ENCODE data around the gene ARHGAP18.

ARHGAP18 gene

DNA sequence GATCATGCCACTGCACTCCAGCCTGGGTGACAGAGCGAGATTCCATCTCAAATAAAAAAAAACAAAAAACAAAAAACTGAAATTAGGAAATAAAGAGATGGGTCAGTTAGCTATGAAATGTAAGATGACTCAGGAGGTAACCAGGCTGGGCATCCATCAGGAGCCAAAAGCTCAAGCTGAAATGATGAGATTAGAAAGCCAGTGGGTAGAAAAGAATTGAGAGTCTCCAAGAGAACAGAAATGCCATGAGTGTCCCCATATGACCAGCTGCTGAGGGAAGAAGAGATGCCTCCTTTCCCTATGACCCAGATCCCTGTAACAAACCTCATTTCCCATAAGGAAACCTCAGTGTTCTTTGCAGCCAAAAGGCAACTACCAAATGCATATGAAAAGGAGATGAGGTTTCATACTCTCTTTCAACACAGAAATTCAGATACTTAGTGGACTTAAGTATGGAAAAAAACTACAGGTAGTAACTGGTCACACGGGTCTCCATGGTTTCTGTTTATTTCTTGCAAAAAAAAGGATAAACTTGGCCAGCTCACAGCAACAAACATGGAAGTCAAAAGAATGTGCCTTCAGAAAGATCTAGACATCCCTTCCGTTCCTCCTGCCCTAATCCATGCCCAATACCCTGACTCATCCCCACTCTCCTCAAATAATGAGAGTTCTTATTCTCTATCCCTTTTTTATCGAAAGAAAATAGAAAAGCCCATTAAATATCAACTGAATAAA lies 8.1 kb downstream of the ARHGAP18 start:
- H3K36me3 ChIP-seq (ENCODE audit: control insufficient read depth in 1 of 2, insufficient read depth in 2 of 2, low read length in 2 of 2): no peaks in the 10 kb centered on the region
- no peaks in the 10 kb centered on the region for H3K27me3 ChIP-seq (ENCODE audit: low read depth, low read length)
- no peak overlapping the region for H3K4me3 ChIP-seq (ENCODE audit: low read depth in 1 of 2, low read length in 2 of 2)
- no peak overlapping the region for H3K27ac ChIP-seq (ENCODE audit: low read length)
- H3K4me1 ChIP-seq (ENCODE audit: control insufficient read depth in 1 of 2, insufficient read depth in 2 of 2, low read length in 2 of 2): no peaks in the 10 kb centered on the region
- H3K9me3 ChIP-seq (ENCODE audit: control insufficient read depth in 1 of 2, low read length in 2 of 2): no peaks in the 10 kb centered on the region

DNA sequence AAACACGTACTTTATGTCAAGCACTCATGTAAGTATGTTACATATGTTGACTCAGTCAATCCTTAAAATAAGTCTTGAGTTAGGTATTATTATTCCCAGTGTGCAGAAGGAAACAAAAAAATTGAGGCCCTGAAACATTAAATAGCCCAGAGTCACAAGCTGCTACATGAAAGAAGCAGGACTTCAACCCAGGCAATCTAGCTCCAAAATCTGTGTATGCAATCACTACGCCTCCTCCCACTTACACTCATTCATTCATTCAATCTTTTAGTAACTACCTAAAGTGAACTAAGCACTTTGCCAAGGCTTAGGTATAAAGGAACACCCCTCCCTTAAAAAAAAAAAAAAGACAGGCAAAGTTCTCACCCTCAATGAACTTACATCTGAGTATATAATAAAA lies 9.3 kb downstream of the ARHGAP18 start:
- H3K27ac ChIP-seq (ENCODE audit: low read length): no peak overlapping the region
- no peaks in the 10 kb centered on the region for H3K4me1 ChIP-seq (ENCODE audit: control insufficient read depth in 1 of 2, insufficient read depth in 2 of 2, low read length in 2 of 2)
- H3K4me3 ChIP-seq (ENCODE audit: low read depth in 1 of 2, low read length in 2 of 2): no peak overlapping the region
- no peaks in the 10 kb centered on the region for H3K27me3 ChIP-seq (ENCODE audit: low read depth, low read length)
- no peaks in the 10 kb centered on the region for H3K36me3 ChIP-seq (ENCODE audit: control insufficient read depth in 1 of 2, insufficient read depth in 2 of 2, low read length in 2 of 2)
- no peaks in the 10 kb centered on the region for H3K9me3 ChIP-seq (ENCODE audit: control insufficient read depth in 1 of 2, low read length in 2 of 2)

DNA sequence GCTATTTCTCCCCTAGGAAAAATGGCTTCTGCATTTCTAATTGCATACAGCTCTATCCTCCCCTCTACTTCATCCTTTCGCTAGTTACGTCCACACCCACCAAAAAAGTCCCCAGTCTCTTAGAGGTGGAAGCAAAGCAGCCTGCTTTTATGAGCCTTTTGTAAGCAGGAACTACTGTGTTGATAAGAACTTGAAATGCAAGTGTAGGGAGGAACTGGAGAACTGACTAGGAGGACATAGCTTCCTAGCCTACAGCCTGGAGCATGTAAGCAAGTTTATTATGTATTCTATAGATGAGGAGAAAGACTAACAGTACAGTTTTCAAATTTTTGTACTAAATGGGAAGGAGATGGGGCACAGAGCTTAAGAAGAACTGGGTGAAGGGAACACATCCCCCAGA lies 10.3 kb downstream of the ARHGAP18 start:
- H3K4me3 ChIP-seq (ENCODE audit: low read depth in 1 of 2, low read length in 2 of 2): no peak overlapping the region
- no peak overlapping the region for H3K27ac ChIP-seq (ENCODE audit: low read length)
- no peaks in the 10 kb centered on the region for H3K36me3 ChIP-seq (ENCODE audit: control insufficient read depth in 1 of 2, insufficient read depth in 2 of 2, low read length in 2 of 2)
- H3K9me3 ChIP-seq (ENCODE audit: control insufficient read depth in 1 of 2, low read length in 2 of 2): no peaks in the 10 kb centered on the region
- no peaks in the 10 kb centered on the region for H3K4me1 ChIP-seq (ENCODE audit: control insufficient read depth in 1 of 2, insufficient read depth in 2 of 2, low read length in 2 of 2)
- H3K27me3 ChIP-seq (ENCODE audit: low read depth, low read length): no peaks in the 10 kb centered on the region

DNA sequence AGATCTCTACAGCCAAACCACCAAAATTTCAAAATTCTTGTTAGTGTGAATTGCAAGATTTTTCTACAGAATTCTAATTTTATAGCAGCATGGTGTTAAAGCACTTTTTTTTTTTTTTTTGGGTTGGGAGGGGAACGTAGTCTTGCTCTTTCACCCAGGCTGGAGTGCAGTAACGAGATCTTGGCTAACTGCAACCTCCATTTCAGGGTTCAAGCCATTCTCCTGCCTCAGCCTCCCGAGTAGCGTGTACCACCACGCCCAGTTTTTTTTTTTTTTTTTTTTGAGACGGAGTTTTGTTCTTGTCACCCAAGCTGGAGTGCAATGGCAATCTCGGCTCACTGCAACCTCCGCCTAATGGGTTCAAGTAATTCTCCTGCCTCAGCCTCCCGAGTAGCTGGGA lies 11.5 kb downstream of the ARHGAP18 start:
- no peaks in the 10 kb centered on the region for H3K9me3 ChIP-seq (ENCODE audit: control insufficient read depth in 1 of 2, low read length in 2 of 2)
- H3K27ac ChIP-seq (ENCODE audit: low read length): no peak overlapping the region
- H3K4me1 ChIP-seq (ENCODE audit: control insufficient read depth in 1 of 2, insufficient read depth in 2 of 2, low read length in 2 of 2): no peaks in the 10 kb centered on the region

DNA sequence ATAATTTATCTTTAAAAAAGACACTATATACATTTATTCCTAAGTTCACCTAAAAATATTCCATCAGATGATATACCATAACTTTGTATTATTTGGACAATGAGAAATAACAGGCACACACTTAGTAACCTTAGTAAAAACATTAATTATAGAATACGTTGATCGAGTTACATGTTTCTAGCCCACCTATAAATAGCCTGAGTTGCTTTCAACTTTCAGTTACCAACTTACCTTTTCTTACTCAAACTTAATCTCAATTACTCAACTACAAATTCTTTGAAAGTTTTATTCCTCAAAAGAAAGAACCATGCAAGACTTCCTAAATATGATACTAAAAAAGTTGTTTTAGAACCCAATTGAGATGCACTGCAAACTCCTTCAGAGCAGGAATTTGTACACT lies 12.2 kb downstream of the ARHGAP18 start:
- H3K4me1 ChIP-seq (ENCODE audit: control insufficient read depth in 1 of 2, insufficient read depth in 2 of 2, low read length in 2 of 2): no peaks in the 10 kb centered on the region
- H3K36me3 ChIP-seq (ENCODE audit: control insufficient read depth in 1 of 2, insufficient read depth in 2 of 2, low read length in 2 of 2): no peaks in the 10 kb centered on the region
- no peaks in the 10 kb centered on the region for H3K9me3 ChIP-seq (ENCODE audit: control insufficient read depth in 1 of 2, low read length in 2 of 2)
- no peak overlapping the region for H3K27ac ChIP-seq (ENCODE audit: low read length)
- no peak overlapping the region for H3K4me3 ChIP-seq (ENCODE audit: low read depth in 1 of 2, low read length in 2 of 2)
- no peaks in the 10 kb centered on the region for H3K27me3 ChIP-seq (ENCODE audit: low read depth, low read length)

More for the DNA sequence above, 11.5 kb downstream of the ARHGAP18 start:
- Histone ChIP-seq H3K36me3 (ENCODE audit: control insufficient read depth in 1 of 2, insufficient read depth in 2 of 2, low read length in 2 of 2) (no peaks in the 10 kb centered on the region), H3K4me3 (ENCODE audit: low read depth in 1 of 2, low read length in 2 of 2) (no peak overlapping the region), H3K27me3 (ENCODE audit: low read depth, low read length) (no peaks in the 10 kb centered on the region)

DNA sequence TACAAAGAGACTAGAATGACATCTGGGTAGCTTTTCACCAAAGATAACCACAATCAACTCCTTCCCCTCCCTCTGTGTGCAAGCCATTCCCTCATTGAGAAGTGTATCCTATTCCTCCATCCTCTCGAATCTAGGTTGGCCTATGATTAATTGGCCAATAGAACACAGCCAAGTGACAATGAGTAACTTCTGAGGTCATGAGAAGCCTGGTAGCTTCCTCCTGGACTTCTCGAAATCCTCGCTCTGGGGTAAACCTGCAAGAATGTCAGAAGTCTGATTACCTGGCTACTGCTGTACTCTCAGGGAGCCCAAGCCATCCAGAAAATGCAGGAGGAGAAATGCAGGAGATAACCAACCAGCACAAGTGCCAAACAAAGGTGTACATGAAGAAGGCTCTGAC lies 13.1 kb downstream of the ARHGAP18 start:
- H3K27ac ChIP-seq (ENCODE audit: low read length): no peak overlapping the region
- no peaks in the 10 kb centered on the region for H3K27me3 ChIP-seq (ENCODE audit: low read depth, low read length)
- no peaks in the 10 kb centered on the region for H3K4me1 ChIP-seq (ENCODE audit: control insufficient read depth in 1 of 2, insufficient read depth in 2 of 2, low read length in 2 of 2)
- H3K4me3 ChIP-seq (ENCODE audit: low read depth in 1 of 2, low read length in 2 of 2): no peak overlapping the region
- no peaks in the 10 kb centered on the region for H3K36me3 ChIP-seq (ENCODE audit: control insufficient read depth in 1 of 2, insufficient read depth in 2 of 2, low read length in 2 of 2)
- no peaks in the 10 kb centered on the region for H3K9me3 ChIP-seq (ENCODE audit: control insufficient read depth in 1 of 2, low read length in 2 of 2)

DNA sequence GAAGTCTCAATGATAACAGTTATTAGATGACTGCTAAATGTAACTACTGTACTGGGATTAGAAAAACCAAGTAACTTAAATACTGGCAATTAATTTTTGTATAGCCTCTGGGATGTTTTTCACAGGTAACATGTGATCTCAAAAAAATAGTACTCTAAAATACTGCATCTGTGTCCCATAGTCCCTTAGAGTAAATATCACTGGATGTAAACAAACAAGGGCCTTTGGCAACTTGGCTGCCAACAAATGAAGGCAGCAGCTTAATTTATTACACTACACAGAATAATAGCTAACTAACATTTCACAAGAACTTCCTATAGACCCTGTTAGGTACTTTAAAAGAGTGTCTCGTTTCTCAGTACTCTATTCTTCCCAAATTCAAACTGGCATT lies 14.0 kb downstream of the ARHGAP18 start:
- Histone ChIP-seq H3K4me1 (ENCODE audit: control insufficient read depth in 1 of 2, insufficient read depth in 2 of 2, low read length in 2 of 2) (no peaks in the 10 kb centered on the region), H3K27me3 (ENCODE audit: low read depth, low read length) (no peaks in the 10 kb centered on the region), H3K9me3 (ENCODE audit: control insufficient read depth in 1 of 2, low read length in 2 of 2) (no peaks in the 10 kb centered on the region), H3K4me3 (ENCODE audit: low read depth in 1 of 2, low read length in 2 of 2) (no peak overlapping the region), H3K27ac (ENCODE audit: low read length) (no peak overlapping the region), H3K36me3 (ENCODE audit: control insufficient read depth in 1 of 2, insufficient read depth in 2 of 2, low read length in 2 of 2) (no peaks in the 10 kb centered on the region)

DNA sequence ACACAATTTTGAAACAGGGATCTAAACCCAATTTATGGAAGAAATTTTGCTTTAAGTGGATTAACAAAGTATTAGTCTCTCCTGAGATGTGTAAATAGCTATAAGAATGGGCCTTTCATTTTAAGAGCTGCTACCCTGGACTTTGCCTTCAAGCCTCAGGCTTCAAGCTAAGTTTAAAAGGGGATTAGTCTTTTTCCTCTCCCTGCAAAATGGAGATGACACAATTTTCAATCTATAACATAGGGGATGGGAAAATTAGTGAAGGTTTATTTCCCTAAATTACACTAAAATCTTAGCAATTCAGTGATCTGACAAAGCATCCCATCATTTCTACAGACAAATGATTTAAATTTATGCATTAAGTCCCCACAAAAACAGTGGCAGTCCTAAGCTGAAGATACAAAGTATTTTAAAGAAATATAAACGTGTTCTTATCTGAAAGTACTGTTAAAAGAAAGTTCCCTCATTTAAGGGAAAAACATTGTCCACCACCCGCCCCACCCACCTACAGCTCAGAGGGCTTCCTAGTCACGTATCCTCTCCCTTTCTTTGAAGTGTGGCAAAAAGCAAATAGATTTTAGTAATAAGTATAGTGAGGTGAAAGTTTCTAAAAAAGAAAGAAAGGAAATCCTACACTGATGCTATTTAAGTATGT lies 14.5 kb downstream of the ARHGAP18 start:
- Histone ChIP-seq H3K36me3 (ENCODE audit: control insufficient read depth in 1 of 2, insufficient read depth in 2 of 2, low read length in 2 of 2) (no peaks in the 10 kb centered on the region), H3K4me3 (ENCODE audit: low read depth in 1 of 2, low read length in 2 of 2) (no peak overlapping the region), H3K9me3 (ENCODE audit: control insufficient read depth in 1 of 2, low read length in 2 of 2) (no peaks in the 10 kb centered on the region), H3K27me3 (ENCODE audit: low read depth, low read length) (no peaks in the 10 kb centered on the region), H3K27ac (ENCODE audit: low read length) (no peak overlapping the region), H3K4me1 (ENCODE audit: control insufficient read depth in 1 of 2, insufficient read depth in 2 of 2, low read length in 2 of 2) (no peaks in the 10 kb centered on the region)

DNA sequence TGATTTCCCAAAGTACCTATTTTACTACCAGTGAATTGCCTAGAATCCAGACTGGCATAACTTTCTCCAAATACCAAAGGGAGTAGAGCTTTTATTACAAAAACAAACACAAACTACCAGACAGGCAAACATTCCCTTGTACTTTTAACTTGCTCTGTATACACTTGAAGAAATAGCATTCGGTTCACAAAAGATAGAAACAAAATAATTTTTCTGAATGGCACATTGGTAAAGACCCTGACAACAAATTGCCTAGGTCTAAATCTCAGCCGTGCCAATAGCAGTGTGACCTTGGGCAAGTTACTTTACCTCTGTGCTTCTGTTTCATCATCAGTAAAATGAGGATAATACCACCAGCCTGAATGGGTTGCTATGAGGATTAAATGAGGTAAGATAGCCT lies 15.9 kb downstream of the ARHGAP18 start:
- no peaks in the 10 kb centered on the region for H3K27me3 ChIP-seq (ENCODE audit: low read depth, low read length)
- H3K36me3 ChIP-seq (ENCODE audit: control insufficient read depth in 1 of 2, insufficient read depth in 2 of 2, low read length in 2 of 2): no peaks in the 10 kb centered on the region
- H3K4me1 ChIP-seq (ENCODE audit: control insufficient read depth in 1 of 2, insufficient read depth in 2 of 2, low read length in 2 of 2): peaks cover 0 to 5% of the 10 kb centered on the region in 2 donors
- H3K9me3 ChIP-seq (ENCODE audit: control insufficient read depth in 1 of 2, low read length in 2 of 2): no peaks in the 10 kb centered on the region
- no peak overlapping the region for H3K27ac ChIP-seq (ENCODE audit: low read length)
- no peak overlapping the region for H3K4me3 ChIP-seq (ENCODE audit: low read depth in 1 of 2, low read length in 2 of 2)

DNA sequence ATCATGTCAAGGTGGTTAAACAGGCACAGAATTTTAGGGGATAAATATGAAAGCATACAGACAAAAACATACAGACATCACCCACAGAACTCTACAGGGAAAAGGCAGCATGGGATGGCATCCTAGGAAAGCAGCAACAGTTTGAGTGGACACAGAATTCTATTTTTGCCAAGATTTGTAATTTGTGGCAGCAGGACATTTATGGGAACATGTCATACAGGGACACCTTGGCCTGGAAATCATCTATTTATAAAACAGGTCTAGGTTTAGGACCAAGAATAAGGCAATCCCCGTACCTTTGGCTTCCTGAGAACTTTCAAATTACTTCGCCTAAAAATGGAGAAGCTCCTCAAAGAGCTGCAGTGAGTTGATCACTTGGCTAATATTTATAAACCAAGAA lies 17.5 kb downstream of the ARHGAP18 start:
- Histone ChIP-seq H3K9me3 (ENCODE audit: control insufficient read depth in 1 of 2, low read length in 2 of 2) (no peaks in the 10 kb centered on the region), H3K27ac (ENCODE audit: low read length) (no peak overlapping the region), H3K27me3 (ENCODE audit: low read depth, low read length) (no peaks in the 10 kb centered on the region), H3K4me3 (ENCODE audit: low read depth in 1 of 2, low read length in 2 of 2) (no peak overlapping the region), H3K4me1 (ENCODE audit: control insufficient read depth in 1 of 2, insufficient read depth in 2 of 2, low read length in 2 of 2) (peaks cover 0 to 5% of the 10 kb centered on the region in 2 donors), H3K36me3 (ENCODE audit: control insufficient read depth in 1 of 2, insufficient read depth in 2 of 2, low read length in 2 of 2) (no peaks in the 10 kb centered on the region)

DNA sequence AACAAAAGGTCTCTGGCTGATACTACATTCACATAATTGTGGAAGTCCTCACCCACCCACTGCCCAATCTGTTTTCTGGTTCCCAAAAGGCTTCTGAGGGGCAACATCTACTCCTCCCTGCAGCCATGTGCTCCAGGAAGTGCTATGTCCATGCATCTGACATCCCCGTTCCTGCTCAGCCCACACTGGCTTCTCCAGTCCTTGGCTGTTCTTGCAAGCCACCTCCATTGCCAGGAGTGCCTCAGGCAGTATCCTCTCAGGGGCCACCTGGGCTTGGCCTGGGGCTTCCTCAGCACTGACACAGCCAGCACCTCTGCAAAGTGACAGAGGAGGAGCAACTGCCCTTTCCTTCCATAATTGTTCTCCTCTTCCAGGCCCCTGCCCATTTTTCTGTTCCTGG lies 18.3 kb downstream of the ARHGAP18 start:
- Histone ChIP-seq H3K9me3 (ENCODE audit: control insufficient read depth in 1 of 2, low read length in 2 of 2) (no peaks in the 10 kb centered on the region), H3K36me3 (ENCODE audit: control insufficient read depth in 1 of 2, insufficient read depth in 2 of 2, low read length in 2 of 2) (no peaks in the 10 kb centered on the region), H3K27ac (ENCODE audit: low read length) (no peak overlapping the region), H3K4me1 (ENCODE audit: control insufficient read depth in 1 of 2, insufficient read depth in 2 of 2, low read length in 2 of 2) (peaks cover 0 to 5% of the 10 kb centered on the region in 2 donors), H3K4me3 (ENCODE audit: low read depth in 1 of 2, low read length in 2 of 2) (no peak overlapping the region), H3K27me3 (ENCODE audit: low read depth, low read length) (no peaks in the 10 kb centered on the region)

Data from muscle layer of duodenum (tissue), 2 donors.